ENCODE measurements around the gene GLYAT. TPM values are rescaled to one million over a fixed set of nuclear protein-coding genes. Genes with fewer than 3 reads are reported as not detected.

Gene GLYAT
- total RNA-seq, 2 experiments from 2014 or later: not detected

DNA sequence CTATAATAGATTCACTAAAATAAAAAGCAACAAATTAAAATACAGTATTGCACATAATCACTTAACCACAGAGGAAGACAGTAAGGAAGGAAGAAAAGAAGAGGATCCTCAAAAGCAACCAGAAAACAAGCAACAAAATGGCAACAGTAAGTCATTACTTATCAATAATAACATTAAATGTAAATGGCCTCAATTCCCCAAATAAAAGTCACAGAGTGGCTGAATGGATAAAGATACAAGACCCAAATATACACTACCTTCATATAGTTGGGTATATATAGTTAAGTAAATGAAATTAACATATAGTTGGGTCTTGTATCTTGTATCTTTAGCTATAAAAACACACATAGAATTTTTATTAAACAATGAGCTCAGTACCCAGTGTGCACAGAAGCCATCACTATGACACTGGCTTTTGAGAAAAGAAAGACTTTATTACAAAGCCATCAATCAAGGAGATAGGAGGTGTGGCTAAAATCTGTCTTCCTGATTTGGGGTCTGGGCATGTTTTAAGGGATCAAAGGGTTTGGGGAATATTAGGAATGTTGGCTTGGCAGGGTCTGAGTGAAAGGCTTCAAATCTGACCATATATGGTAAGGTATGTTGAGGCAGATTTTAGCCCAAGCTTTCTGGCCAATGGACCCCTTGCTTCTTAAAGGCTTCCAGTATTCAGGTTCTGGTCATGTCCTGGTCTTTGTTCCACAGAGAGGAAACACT lies 13.4 kb upstream of the GLYAT start:
- TF ChIP-seq, protein P1, sequence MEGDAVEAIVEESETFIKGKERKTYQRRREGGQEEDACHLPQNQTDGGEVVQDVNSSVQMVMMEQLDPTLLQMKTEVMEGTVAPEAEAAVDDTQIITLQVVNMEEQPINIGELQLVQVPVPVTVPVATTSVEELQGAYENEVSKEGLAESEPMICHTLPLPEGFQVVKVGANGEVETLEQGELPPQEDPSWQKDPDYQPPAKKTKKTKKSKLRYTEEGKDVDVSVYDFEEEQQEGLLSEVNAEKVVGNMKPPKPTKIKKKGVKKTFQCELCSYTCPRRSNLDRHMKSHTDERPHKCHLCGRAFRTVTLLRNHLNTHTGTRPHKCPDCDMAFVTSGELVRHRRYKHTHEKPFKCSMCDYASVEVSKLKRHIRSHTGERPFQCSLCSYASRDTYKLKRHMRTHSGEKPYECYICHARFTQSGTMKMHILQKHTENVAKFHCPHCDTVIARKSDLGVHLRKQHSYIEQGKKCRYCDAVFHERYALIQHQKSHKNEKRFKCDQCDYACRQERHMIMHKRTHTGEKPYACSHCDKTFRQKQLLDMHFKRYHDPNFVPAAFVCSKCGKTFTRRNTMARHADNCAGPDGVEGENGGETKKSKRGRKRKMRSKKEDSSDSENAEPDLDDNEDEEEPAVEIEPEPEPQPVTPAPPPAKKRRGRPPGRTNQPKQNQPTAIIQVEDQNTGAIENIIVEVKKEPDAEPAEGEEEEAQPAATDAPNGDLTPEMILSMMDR (IDR thresholded peaks at IDR 0.05): no peak
- DNase-seq: no peak
- Histone ChIP-seq H3K27me3 (ENCODE audit: control insufficient read depth in 1 of 2, insufficient read depth in 2 of 2, low read length in 2 of 2) (peaks cover 0 to 5% of the 10 kb centered on the region in 2 experiments), H3K9me3 (ENCODE audit: control insufficient read depth in 1 of 2, insufficient read depth in 1 of 2, low read length in 2 of 2) (peaks cover 4 to 11% of the 10 kb centered on the region in 2 experiments), H3K4me3 (ENCODE audit: low read length) (no peak overlapping the region), H3K4me1 (ENCODE audit: insufficient read depth, low read length) (no peaks in the 10 kb centered on the region), H3K36me3 (ENCODE audit: insufficient read depth, low read length) (no peaks in the 10 kb centered on the region), H3K27ac (ENCODE audit: low read depth in 1 of 2, low read length in 2 of 2) (no peak overlapping the region)
- POLR2A ChIA-PET: no interaction called here
- Mint-ChIP-seq H3K27ac (no peak overlapping the region), H3K9me3 (peaks cover 12% of the 10 kb centered on the region), H3K4me3 (no peak overlapping the region), H3K4me1 (ENCODE audit: low read depth) (no peaks in the 10 kb centered on the region), H3K27me3 (peaks cover 20% of the 10 kb centered on the region), H3K36me3 (ENCODE audit: low read depth) (peaks cover 19% of the 10 kb centered on the region)
- ATAC-seq (ENCODE audit: poor library complexity): no peak
- CTCF ChIA-PET: interaction anchor here (0.6 kb wide), 1 partner anchor 649 kb away, joined by 4 read pairs; no protein-coding TSS in a partner anchor
- intact Hi-C loops (cut with DNase I, micrococcal nuclease): no loop called here

GRCh38 chr11:58742981-58743880 lies 11.5 kb upstream of the GLYAT start:
- DNase-seq (no peak), ATAC-seq (ENCODE audit: poor library complexity) (no peak)
- intact Hi-C loops (cut with DNase I, micrococcal nuclease): no loop called here
- no peaks in the 10 kb centered on the region for H3K27me3 ChIP-seq (ENCODE audit: control insufficient read depth in 1 of 2, insufficient read depth in 2 of 2, low read length in 2 of 2)
- H3K27ac ChIP-seq (ENCODE audit: low read depth in 1 of 2, low read length in 2 of 2): no peak overlapping the region
- peaks cover 4 to 11% of the 10 kb centered on the region in 2 experiments for H3K9me3 ChIP-seq (ENCODE audit: control insufficient read depth in 1 of 2, insufficient read depth in 1 of 2, low read length in 2 of 2)
- no peaks in the 10 kb centered on the region for H3K4me1 Mint-ChIP-seq (ENCODE audit: low read depth)
- H3K4me1 ChIP-seq (ENCODE audit: insufficient read depth, low read length): no peaks in the 10 kb centered on the region
- no peaks in the 10 kb centered on the region for H3K36me3 ChIP-seq (ENCODE audit: insufficient read depth, low read length)
- no peak overlapping the region for H3K27ac Mint-ChIP-seq
- peaks cover 12% of the 10 kb centered on the region for H3K9me3 Mint-ChIP-seq
- no peak overlapping the region for H3K4me3 Mint-ChIP-seq
- POLR2A ChIA-PET: no interaction called here
- no peak overlapping the region for H3K4me3 ChIP-seq (ENCODE audit: low read length)
- peaks cover 19% of the 10 kb centered on the region for H3K36me3 Mint-ChIP-seq (ENCODE audit: low read depth)
- H3K27me3 Mint-ChIP-seq: peaks cover 13% of the 10 kb centered on the region
- CTCF ChIA-PET: no interaction called here
- TF ChIP-seq, protein P1 (IDR thresholded peaks at IDR 0.05): no peak

GRCh38 chr11:58742140-58742539 lies 10.4 kb upstream of the GLYAT start:
- H3K9me3 Mint-ChIP-seq: peaks cover 12% of the 10 kb centered on the region
- H3K4me3 ChIP-seq (ENCODE audit: low read length): no peak overlapping the region
- peaks cover 4 to 11% of the 10 kb centered on the region in 2 experiments for H3K9me3 ChIP-seq (ENCODE audit: control insufficient read depth in 1 of 2, insufficient read depth in 1 of 2, low read length in 2 of 2)
- intact Hi-C loops (cut with DNase I, micrococcal nuclease): no loop called here
- H3K27me3 Mint-ChIP-seq: peaks cover 11% of the 10 kb centered on the region
- no peaks in the 10 kb centered on the region for H3K4me1 Mint-ChIP-seq (ENCODE audit: low read depth)
- ChIA-PET CTCF (no interaction called here), POLR2A (no interaction called here)
- no peaks in the 10 kb centered on the region for H3K4me1 ChIP-seq (ENCODE audit: insufficient read depth, low read length)
- TF ChIP-seq, protein P1 (IDR thresholded peaks at IDR 0.05): no peak
- H3K36me3 ChIP-seq (ENCODE audit: insufficient read depth, low read length): no peaks in the 10 kb centered on the region
- ATAC-seq (ENCODE audit: poor library complexity) (no peak), DNase-seq (no peak)
- H3K36me3 Mint-ChIP-seq (ENCODE audit: low read depth): peaks cover 19% of the 10 kb centered on the region
- no peak overlapping the region for H3K27ac Mint-ChIP-seq
- H3K4me3 Mint-ChIP-seq: no peak overlapping the region
- H3K27me3 ChIP-seq (ENCODE audit: control insufficient read depth in 1 of 2, insufficient read depth in 2 of 2, low read length in 2 of 2): peaks cover 0 to 5% of the 10 kb centered on the region in 2 experiments
- no peak overlapping the region for H3K27ac ChIP-seq (ENCODE audit: low read depth in 1 of 2, low read length in 2 of 2)
